SK-MEL-5 (cell line): ENCODE measurements around the gene MARK2. TPM values are rescaled to one million over a fixed set of nuclear protein-coding genes. Genes with fewer than 3 reads are reported as not detected.
A peak's percentile ranks its signal among the peaks of the same experiment; 100 is the strongest.

Source experiments
- DNase-seq: peaks from one replicate; pipeline ENCODE4 v3.0.0-alpha.2; 2016; ENCODE audit warnings: low read depth, low spot score
- in situ Hi-C: cut with HindIII; loops from 2 replicates; pipeline ENCODE4 v1.10.0; 2016; ENCODE audit warnings: low sequenced_read_pairs, high pct_unique_total_duplicates, low pct_unique_long_range_greater_than_20kb
- total RNA-seq: library from RNA; depleted of rRNA; stranded (reverse); fragments of >200 nt; shearing (Covaris generic); gene quantifications from 2 replicates; pipeline ENCODE4 v1.2.3, GENCODE V29; 2014

The MARK2 gene
- total RNA-seq, 1 experiment from 2014 or later, result 7.8 TPM

DNA sequence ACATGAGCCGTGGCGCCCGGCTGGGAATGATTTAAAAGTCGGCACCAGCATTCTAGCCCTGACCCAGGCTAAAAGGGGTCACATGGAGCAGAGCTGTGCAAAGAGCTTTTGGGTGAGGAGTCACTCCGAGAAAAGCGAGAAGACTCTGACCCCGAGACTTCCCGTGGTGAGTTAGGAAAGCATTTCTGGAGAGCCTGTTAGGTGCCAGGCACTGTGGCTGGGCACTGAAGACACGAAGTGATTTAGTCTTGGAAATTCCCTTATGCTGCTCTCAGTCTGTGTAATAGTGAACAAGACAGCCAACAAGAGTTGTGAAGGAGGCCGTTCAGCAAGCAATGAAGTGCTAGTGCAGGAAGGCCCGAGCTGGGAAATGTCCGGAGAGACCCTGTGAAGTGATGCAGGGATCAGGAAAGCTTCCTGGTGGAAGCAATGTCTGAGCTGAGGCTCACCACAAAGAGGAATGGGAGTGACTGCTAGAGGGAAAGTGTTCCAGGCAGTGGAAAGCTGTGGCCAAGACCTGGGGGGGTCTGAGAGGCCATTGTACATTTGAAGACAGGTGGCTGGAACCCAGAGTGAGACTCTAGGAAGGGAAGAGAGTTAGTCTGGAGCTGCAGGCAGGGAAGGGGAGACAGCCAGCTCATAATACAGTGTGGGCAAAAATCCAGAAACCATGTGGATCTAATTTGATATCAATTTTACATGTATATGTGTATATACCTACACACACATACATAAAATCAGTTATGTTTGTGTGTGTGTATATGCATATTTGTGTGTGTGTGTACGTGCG lies 31.6 kb downstream of the MARK2 start:
- in situ Hi-C loops, result no loop called here
- DNase-seq, result no peak

DNA sequence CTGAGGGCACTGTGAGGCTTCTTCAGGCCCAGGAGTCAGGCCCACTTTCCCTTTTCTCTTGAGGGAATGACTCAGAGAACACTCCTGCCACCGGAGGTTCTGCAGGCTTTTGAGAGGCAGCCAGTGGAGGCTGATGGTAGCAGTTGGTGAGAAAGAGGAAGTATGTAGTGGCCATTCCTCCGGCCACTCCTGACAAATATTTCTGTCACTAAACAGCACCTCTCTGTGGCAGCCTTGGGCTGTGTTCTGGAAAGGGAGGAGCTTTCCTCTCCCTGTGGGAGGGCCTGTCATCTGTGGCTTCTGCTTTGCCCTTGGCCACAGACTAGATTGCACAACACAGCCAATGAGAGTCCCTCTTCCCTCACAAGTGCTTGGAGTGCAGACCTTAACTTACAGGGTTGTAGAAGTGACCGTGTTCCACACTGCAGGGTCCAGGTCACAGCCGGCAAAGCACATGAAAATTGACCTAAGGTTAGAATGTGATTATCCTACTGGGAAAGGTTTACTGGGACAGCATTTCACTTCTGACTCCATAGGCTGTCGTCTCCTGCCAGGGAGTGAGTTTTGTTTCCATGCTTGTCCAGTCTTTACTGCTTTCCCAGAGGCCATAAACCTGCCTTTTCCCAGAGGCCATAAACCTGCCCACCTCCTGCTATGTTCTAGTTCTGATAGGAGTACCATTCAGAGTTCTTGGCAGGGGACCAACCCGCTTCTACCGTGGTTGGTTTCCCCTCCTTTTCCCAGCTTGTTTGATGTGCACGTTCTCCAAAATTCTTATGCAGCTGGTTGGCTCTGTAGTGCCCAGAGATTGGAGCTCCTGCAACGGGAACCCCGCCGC lies 33.3 kb downstream of the MARK2 start:
- peak; percentile 78 for DNase-seq
- in situ Hi-C loops, result no loop called here

DNA sequence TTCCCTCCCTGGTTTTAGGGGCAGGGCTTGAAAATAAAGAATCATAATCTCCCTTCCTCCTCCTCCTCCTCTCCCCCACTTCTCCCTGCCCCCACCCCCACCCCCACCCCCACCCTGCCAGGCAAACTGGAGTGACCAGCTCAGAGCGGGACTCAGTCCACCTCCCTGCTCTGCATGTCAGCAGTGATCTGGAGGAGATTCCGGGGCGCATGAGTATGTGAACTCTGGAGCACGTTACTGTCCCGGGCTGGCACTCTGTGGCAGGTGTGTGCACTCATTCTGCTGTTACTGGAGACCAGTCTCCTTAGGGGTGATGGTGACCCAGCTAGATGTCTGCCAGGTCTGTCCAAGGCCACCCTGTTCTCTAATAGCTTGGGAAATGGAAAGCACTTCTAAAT lies 33.9 kb downstream of the MARK2 start:
- in situ Hi-C loops, result no loop called here

DNA sequence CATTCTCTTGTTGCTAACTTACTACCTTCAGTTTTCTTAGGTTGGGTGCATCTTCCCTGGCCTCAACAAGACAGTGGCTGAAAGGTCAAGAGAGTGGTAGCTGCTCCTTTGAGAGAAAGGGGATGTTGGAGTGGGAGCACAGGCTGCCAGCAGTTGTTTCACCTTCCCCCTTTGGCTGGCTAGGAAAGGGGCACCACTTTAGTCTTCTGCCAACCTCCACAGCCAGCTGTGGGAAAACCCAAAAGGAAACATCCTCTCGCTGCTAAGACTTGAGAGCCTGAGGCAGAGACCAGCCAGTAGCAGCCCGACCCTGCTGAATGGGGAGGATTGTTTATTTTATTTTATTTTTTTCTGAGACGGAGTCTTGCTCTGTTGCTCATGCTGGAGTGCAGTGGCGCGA lies 34.4 kb downstream of the MARK2 start:
- DNase-seq, result no peak
- in situ Hi-C loops, result no loop called here

More for the DNA sequence above, 33.9 kb downstream of the MARK2 start:
- no peak for DNase-seq

DNA sequence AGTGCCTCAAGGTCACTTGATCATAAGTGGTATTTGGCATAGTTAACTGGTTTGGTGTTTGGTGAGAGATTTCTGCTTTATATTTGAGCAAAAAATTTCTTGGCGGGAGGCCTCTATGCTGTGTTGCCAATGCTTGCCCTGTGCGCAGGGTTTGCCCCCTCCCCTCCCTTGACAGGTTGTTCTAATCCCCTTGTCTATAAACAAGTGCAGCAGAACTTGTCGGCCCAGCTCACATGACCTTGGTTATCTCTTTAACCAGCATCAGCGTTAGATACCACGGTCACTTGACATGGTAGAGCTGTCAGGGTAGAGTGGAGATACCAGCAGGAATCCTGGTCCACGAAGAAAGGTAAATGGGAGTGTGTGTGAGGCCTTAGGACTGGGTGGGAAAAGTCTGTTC lies 35.6 kb downstream of the MARK2 start:
- in situ Hi-C loops, result no loop called here
- no peak for DNase-seq

DNA sequence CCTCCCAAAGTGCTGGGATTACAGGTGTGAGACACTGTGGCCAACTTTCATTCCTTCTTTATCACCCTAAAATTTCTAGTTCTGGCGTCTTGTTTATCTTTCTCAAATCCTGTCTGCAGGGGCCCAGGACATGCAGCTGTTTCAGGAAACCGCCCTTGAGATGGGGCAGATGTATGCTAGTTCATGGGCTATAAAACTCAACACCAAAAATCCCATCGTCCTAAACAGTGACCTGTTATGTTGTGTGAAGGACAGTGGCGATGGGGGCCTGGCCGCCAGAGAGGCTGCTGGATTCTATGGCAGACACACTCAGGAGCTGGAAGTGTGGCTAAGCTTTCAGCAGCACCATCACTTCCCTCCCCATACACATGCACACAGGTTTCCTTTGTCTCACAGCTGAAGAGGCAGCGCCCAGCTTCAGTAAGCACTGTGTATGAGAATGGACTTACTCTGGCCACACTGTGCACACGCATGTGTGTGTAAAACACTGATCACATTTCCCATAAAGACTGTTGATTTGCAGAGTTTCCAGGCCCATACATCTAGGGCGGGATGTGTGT lies 36.7 kb downstream of the MARK2 start:
- in situ Hi-C loops, result no loop called here
- no peak for DNase-seq

DNA sequence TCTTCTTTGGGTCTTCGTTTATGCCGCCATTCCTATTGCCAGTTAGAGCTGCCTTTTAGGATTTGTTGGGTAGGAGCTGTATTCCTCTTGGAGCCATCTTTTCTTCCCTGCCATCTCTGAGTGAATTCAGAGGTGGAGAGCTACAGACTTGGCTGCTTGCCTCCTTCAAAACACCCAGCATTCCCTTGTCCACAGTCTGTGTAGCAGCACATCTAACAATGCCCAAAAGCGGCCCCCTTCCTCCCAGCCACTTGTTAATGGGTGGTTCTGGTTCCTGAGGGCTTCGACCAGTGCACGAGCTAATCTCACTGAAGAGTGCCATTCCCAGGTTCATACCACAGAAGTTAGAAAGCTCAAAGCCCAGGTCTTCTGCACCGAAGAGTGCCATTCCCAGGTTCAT lies 37.7 kb downstream of the MARK2 start:
- in situ Hi-C loops, result no loop called here
- no peak for DNase-seq

DNA sequence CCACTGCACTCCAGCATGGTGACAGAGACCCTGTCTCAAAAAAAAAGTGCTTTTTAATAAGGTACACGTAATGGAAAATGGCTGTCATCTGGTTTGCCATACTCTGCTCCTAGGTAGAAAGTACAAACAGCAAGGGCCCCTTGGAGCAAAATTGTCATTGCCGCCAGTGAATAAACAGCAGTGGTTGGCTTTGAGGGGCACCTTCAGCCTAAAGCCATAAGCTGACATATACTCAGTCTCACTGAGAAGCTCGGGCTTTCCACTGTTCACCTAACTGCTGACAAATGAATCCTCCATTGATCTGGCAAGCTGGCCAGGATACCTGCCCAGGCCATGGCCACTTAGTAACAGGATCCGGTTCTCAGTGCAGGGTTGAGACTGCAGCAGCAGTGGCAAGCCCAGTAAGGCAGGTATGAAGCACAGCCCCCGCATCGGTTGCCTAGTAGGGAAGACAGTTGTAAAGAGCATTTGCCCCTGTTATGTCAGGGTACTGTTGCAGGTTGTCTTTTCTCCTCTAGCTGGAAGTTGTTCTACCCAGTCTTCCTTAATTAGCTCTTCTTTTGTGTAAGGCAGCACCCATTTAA lies 38.8 kb downstream of the MARK2 start:
- DNase-seq, result no peak
- in situ Hi-C loops, result no loop called here

DNA sequence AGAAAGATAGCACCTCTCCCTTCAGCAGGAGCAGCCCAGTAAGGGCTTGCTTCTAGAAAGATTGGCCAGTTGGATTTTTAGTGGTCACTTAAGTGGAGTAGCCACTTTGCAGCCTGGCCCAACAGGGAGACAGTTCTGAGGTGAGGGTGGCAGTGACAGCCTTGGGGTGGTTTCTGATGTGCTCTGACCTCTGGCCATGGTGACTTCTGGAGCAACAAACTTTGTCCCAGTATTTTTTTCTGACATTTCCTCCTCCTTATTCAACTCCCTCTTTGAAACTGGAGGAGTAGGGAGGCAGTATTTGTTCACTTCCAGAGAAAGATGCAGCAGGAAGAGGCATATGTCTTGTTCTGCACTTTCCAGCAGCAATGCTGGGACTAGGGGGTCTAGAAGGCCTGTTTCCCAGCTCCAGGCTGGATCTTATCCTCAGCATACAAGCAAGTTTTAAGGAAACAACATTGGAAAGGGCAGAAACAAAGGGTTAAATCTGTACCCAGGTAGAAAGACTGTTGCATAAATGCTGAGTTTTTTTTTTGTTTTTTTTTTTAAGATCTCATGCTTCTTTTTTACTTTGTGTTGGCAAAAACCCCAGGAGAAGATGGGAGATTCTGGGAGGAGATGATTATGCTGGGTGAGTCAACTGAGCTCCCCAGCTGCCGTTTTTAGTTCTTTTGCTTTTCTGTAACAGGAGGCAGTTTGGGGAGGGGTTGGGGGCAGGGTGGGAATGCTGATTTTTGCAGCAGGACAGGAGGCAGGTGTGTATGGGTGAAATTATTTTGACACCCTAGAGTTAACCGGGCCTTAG lies 40.9 kb downstream of the MARK2 start:
- no peak for DNase-seq
- in situ Hi-C loops, result no loop called here

DNA sequence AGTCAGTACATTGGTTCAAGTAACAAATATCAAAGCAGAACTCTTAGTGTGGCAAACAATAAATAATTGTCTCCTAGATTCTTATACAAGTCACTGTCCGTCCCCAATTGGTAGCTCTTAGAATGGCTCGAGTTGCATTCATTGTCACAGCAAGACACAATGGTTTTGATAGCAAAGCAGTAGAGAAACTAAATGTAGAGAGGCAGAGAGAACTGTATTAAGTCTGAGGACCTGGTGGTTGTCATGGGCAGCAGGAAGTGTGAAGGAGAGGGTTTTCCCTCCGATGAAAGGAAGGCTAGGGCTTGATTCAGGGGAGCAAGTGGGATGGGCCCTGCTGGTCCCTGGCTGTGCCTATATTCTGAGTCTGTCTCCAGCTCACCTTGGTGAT lies 41.5 kb downstream of the MARK2 start:
- in situ Hi-C loops, result no loop called here
- DNase-seq, result no peak

DNA sequence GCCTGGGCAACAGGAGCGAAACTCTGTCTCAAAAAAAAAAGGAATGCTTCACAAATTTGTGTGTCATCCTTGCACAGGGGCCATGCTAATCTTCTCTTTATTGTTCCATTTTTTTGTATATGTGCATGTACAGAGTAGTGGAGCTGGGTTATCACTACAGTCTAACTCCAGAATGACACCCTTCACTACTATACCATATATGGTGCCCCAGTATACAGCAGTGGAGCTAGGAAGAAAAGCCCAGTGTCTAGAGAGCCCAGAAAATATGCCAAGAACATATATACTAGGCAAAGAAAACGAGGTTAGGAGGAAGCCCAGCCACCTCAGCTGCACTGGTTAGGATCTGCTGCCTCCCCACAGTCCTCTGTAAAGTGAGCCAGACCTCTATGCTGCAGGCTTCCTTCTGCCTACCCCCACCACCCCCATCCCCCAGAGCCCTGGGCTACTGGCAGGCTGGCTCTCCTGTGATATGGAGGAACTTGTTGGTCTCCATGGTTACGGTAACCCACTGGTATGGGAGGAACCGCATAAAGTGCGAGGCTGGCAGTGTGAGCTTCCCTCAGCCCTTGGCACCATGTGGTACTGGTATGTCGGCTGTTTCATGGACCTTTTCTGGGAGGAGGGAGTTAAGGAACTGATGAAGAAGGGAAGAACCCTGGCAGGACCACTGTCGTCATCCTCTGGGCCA lies 43.8 kb downstream of the MARK2 start:
- in situ Hi-C loops, result no loop called here
- DNase-seq, result no peak

DNA sequence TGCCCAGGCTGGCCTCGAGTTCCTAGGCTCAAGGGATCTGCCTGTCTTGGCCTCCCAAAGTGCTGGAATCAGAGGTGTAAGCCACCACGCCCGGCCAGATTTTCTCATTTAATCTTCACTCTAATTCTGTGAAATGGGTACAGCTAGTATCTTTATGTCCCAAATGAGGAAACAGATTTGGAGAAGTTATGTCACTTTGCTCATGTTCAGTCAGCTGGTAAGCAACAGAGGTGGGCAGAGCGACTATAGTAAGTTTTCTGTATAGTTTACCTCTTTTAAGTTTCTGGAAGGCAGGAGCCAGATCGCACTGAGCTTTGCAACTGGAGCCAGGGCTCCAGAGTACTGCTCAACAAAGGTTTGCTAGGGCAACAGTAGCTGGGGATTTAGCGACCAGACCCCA lies 44.9 kb downstream of the MARK2 start:
- DNase-seq, result no peak
- in situ Hi-C loops, result no loop called here

DNA sequence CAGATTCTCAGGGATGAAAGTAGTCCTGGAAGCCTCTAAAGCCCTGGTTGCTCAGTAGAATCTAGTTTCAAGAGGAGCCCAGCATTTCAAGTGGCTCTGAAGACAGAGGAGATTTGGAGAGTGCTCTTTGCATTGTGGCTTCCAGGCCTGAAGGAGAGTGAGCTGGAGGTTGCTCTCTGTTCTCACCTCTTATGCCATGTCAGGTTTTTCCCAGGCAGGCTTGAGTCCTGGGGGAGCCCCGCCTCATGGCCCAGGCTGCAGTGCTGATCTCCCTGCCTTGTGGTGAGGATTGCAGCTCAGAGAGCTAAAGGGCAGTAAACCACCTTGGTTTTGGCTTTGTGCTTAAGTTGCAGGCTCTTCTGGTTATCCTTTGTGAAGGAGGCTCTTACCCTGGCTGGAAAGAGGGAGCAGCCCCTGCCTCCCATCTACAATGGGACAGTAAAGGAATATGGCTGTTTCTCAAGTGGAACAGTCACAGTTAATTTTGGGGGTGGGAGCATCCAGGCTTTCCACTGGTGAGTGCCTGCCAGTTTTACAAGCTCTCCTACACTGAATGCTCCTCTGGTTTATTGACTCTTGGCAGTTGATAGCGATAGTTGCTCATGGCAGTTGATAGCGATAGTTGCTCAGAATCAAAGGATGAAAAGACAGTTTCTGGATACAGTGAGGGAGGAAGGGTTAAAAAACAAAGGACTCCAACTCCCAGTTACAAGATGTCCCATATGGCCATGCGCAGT lies 45.5 kb downstream of the MARK2 start:
- in situ Hi-C loops, result no loop called here

DNA sequence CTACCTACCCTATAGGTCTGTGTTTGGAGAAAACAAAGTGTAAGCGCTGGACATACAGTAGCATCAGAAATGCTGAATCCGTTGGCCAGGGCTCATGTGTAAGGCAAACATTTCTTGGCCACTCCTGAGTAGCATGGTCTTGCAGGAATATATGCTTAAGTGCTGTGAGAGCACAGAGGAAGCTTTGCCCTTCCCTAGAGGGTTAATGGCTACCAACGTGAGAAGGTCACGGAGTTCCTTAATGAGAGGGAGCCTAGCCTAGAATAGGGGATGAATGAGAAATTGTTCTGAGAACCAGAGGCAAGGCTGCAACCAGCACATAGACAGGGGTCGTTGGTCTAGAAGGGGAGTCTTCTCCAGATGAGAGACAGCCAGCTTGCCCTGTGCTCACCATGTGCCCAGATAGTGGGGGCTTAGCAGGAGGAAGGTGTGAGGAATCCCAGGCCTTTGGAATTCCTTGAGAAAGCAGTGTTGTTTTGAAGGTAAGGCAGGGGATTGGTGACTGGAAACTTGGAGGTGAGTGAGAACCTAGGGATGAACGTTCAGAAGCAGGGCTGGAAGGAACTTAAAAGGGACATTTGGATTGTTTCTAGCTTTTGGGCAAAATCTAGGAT lies 48.6 kb downstream of the MARK2 start:
- no peak for DNase-seq
- in situ Hi-C loops, result no loop called here

More for the DNA sequence above, 45.5 kb downstream of the MARK2 start:
- no peak for DNase-seq

DNA sequence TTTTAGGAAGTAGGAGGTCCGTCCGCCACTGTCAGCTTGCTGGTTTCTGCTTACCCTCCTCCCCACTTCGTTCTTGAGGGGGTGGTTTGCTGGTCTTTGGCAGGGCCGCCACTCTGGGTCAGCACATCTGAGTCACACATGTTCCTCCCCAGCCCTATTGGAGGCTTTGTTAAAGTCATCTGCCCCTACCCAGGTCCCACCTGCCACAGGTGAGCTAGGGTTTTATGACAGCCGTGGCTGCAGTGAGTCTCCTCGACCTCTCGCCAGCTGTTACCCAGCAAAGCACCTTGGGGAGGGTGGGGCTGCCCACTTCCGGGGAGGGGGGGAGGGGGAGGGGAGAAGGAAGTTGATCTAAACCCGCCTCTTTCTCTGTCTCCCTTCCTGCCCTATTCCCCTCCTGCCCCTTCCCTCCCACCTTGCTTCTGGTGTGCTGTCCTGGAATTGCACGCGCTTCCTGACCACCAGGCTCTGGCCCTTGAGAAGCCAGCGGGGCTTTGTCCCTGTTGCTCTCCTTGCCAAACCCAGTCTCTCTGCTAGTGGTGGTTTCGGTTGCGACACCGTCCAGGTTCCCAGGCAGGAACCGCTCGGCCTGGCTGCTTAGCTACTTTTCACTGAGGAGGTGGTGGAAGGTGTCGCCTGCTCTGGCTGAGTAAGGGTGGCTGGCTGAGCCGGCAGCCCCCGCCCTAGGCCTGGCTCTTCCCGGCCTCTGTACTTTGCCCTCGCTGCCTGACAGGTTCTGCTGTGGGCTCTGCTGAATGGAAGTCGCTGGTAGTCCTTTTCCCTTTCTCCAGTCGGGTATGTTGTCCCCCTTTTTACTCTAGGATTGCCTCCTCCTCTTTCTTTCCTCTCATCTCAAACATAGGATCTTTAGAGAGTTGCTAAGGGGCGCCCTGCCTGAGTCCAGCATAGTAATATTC lies 49.5 kb downstream of the MARK2 start:
- no peak for DNase-seq
- in situ Hi-C loops, result no loop called here
